NCI-H1436 treated with DMSO at 0.1 percent for 48 hours (cell line): ENCODE data around the gene TERB2.
"Not testable (repeated sequence)": the region's sequence is repeated elsewhere in the genome, so short reads cannot be mapped to it uniquely, and the experiment has no call there.

Experiments used
- DNase-seq: peaks from one replicate; lab custom pipeline; 2025; lab: John Stamatoyannopoulos, UW

The TERB2 gene, protein sequence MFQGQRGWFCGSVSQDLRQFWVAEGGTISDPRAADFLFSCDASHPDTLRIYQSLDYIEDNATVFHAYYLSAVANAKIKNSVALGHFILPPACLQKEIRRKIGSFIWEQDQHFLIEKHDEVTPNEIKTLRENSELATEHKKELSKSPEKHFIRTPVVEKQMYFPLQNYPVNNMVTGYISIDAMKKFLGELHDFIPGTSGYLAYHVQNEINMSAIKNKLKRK

GRCh38 chr15:44956388-44956787, at the start of gene TERB2:
TERB2 (plus strand) TSS chr15:44956687; CDS start chr15:44956719, 32 bp downstream.
- DNase-seq = no peak

DNA sequence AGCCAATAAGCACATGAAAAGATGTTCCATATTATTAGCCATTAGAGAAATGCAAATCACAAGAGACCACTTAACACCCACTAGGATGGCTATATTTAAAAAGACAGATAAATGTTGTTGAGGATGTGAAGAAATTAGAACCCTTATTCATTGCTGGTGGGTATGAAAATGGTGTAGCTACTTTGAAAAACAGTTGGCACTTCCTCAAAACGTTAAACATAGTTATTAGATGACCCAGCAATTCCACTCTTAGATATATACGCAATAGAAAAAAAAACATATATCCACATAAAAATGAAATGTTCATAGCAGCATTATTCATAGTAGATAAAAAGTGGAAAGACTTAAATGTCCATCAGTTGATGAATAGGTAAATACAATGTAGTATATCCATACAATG, 47.1 kb upstream of the TERB2 start:
- no peak for DNase-seq

- DNase-seq = no peak
These were observed 45.4 kb upstream of the TERB2 start for GRCh38 chr15:44910981-44911625.

DNA sequence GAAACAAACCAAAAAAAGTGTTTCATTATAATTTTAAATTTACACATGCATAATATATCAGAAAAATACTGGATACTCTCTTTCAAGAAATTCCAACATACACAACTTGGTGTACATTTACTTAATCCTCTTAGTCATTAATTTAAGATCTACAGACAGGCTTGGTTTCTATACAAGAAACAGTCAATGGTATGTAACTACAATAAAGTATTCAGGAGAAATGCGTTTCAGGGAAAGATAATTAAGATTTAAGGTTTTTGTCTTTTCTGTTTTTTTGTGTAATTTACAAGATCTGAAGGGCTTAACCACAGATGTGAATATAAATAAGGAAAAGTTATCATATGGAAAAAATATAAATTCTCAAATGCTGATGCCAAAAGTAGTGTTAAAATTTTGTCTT, 44.3 kb upstream of the TERB2 start:
- not testable (repeated sequence) for DNase-seq

DNA sequence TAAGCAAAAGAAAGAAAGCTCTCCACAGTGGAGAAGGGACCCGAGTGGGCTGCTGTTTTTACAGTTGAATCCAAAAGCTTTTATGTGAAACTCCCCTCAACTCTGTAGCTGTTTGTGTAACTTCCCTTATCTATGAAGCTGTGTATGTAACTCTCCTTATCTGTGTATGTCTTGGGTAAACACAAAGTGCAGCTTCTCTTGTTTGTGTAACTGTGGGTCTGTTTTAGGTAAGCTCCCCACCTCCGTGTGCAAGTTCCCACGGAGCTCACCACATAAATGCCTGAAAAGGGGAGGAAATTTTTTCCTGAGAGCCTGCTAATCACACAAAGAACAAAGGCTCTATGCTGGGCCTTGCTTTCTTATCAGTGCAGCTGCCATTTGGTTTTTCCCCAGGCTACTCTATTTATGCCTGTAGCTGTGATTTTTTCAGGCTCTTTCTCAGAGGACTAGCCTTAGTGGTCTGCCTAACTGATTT, 43.5 kb upstream of the TERB2 start:
- DNase-seq = not testable (repeated sequence)

GRCh38 chr15:44918136-44918535, 38.4 kb upstream of the TERB2 start:
- no peak for DNase-seq

- not testable (repeated sequence) for DNase-seq
These were observed 27.8 kb upstream of the TERB2 start for GRCh38 chr15:44928658-44929057.

- not testable (repeated sequence) for DNase-seq
These were observed 26.2 kb upstream of the TERB2 start for GRCh38 chr15:44930283-44930682.

GRCh38 chr15:44958302-44958701, 1.8 kb downstream of the TERB2 start:
- not testable (repeated sequence) for DNase-seq

- no peak for DNase-seq
These were observed 12.0 kb downstream of the TERB2 start for GRCh38 chr15:44968475-44968874.

DNA sequence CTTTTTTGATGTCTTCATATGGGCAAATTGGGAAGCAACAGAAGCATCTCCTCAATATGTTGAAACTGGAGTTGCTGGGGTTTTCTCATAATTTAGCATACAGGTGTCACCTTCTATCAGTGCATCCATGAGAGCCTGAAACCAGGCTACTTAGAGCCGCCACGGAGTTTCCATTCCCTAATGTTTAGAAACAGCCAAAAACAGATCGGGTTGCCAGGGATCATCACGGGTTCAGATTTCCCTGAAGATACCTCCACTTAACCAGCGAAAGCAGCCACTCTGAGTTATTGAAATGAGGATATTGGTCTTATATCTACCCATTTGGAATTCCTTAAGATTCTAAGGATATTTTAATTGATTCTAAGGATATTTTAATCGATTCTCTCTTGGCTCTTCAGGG, 14.5 kb downstream of the TERB2 start:
- no peak for DNase-seq

- DNase-seq = not testable (repeated sequence)
These were observed 19.7 kb downstream of the TERB2 start for GRCh38 chr15:44976183-44976582.

- DNase-seq = peak; percentile 10
These were observed 21.3 kb downstream of the TERB2 start for GRCh38 chr15:44977781-44978180.

GRCh38 chr15:44979617-44980339, 23.3 kb downstream of the TERB2 start:
- DNase-seq = not testable (repeated sequence)

GRCh38 chr15:44984144-44984543, 27.7 kb downstream of the TERB2 start:
- DNase-seq = not testable (repeated sequence)

- DNase-seq = not testable (repeated sequence)
These were observed 30.0 kb downstream of the TERB2 start for GRCh38 chr15:44986346-44987055.

DNA sequence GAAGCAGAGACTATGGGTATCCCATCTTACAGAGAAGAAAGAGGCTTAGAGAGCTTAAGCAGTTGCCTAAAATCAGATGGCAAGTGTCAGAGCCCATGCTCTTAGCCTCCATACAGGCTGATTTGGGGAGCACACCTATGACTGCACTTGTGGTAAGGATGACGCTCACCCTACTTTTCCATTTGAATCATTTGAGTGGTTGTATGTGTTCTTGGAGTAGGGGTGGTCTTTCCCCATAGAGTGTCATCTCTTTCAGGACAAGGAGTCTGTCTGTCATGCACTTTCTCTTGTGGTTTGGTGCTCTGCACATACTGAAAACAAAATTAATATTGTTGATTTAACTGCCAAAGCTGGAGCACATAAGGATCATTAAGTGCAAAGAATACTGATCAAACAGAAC, 31.2 kb downstream of the TERB2 start:
- not testable (repeated sequence) for DNase-seq

DNA sequence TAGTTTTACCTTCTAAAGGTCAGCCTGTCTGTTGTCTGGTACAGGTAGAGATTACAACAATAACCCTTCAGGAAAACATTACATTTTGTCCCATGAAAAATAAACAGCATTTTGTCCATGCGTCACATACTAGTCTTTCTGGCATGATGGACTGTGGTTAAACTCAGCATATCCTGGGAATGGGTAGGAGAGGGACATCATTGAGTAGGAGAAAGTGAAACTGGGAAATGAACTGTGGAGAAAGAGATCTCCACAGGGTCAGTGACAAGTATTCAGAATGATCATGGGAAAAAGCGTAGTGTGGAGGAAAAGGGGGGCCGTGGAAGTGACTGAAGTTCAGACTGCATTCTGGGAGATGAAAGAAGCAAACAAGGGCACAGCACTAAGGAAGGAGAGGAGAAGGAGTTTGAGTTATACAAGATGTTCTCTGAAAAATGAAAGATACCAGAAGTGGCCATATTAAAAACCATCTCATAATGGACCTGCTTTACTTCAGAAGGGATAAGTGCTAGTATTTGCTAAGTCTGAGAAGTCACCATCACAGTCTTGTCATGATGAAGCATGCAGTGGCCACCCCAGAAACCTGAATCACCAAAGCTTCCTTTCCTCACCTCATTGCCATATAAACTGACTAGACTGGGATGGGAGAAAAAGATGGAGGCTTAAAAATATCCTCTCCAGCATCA, 31.8 kb downstream of the TERB2 start:
- not testable (repeated sequence) for DNase-seq

DNA sequence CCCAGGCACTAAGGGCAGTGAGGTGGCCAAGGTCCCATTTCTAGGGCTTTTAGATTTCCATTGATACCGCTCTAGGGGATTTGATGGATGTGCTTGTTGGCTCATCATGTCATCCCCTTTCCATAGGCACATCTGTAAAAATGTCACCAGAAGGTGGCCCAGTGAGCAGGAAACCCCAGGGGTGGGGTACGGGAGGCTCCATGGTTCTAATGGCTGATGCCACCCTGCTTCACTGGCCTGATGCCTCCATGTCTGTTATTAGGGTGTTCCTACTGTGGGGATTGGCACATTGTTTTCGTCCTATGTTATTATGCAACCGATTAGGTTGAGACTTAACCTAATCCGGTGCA, 32.4 kb downstream of the TERB2 start:
- DNase-seq = not testable (repeated sequence)

- not testable (repeated sequence) for DNase-seq
These were observed 41.1 kb downstream of the TERB2 start for GRCh38 chr15:44997632-44998031.

- no peak for DNase-seq
These were observed 42.6 kb downstream of the TERB2 start for GRCh38 chr15:44999105-44999504.

- DNase-seq = not testable (repeated sequence)
These were observed 44.7 kb downstream of the TERB2 start for GRCh38 chr15:45001180-45001579.
